Cardiac muscle cell (in vitro differentiated cells and primary cell): Measurements from ENCODE around the gene GRIN2C. TPM values are rescaled to one million over a fixed set of nuclear protein-coding genes. Genes with fewer than 3 reads are reported as not detected.

Experiments used
- DNase-seq, 2 donors: peaks; one replicate each; pipeline versions ENCODE4 v3.0.0 to v3.0.0-alpha.2; 2010 to 2017; ENCODE audit warnings: low read depth in 1 of 2, low spot score in 1 of 2
- H3K27ac ChIP-seq: fragments of 200-600 bp; sonication (generic); 2 replicates; pipeline ENCODE4 v1.5.1; 2016
- H3K27me3 ChIP-seq: fragments of 200-600 bp; sonication (generic); 2 replicates; pipeline ENCODE4 v1.6.0; 2016; ENCODE audit warnings: control low read depth
- H3K36me3 ChIP-seq: fragments of 200-600 bp; sonication (generic); 2 replicates; pipeline ENCODE4 v1.5.1; 2016; ENCODE audit warnings: control low read depth
- H3K4me1 ChIP-seq: fragments of 200-600 bp; sonication (generic); 2 replicates; pipeline ENCODE4 v1.8.1; 2017; ENCODE audit warnings: low read depth, mild to moderate bottlenecking, mixed run types
- H3K4me3 ChIP-seq: fragments of 200-600 bp; sonication (generic); 2 replicates; pipeline ENCODE4 v1.5.1; 2016; ENCODE audit warnings: mild to moderate bottlenecking
- H3K9me3 ChIP-seq: fragments of 200-600 bp; sonication (generic); 2 replicates; pipeline ENCODE4 v1.5.1; 2017; ENCODE audit warnings: low read depth, mild to moderate bottlenecking, control low read depth
- CTCF ChIP-seq: IDR thresholded peaks from 2 replicates; pipeline ENCODE4 v1.5.1; 2012; ENCODE audit warnings: low read depth, mild to moderate bottlenecking, low read length
- polyA plus RNA-seq: library from polyadenylated mRNA; unstranded; fragments of >200 nt; fragmentation: Nextera tagmentation; extraction: Ambion mirVana; gene quantifications from 2 replicates; pipeline ENCODE4 v1.2.1, GENCODE V29; 2016
- total RNA-seq: library from RNA; depleted of rRNA; stranded (reverse); fragments of >200 nt; gene quantifications from 2 replicates; pipeline ENCODE4 v1.2.3, GENCODE V29; 2016

The GRIN2C gene
- total and polyA plus RNA-seq, 2 experiments from 2014 or later = 0.71 to 6.1 TPM

- DNase-seq = no peak
- TF ChIP-seq CTCF = no peak
- H3K4me1 ChIP-seq = peaks cover 6% of the 10 kb centered on the region
- no peak overlapping the region for H3K27ac ChIP-seq
- H3K9me3 ChIP-seq = no peaks in the 10 kb centered on the region
- no peaks in the 10 kb centered on the region for H3K36me3 ChIP-seq
- H3K4me3 ChIP-seq = no peak overlapping the region
- peaks cover 85% of the 10 kb centered on the region for H3K27me3 ChIP-seq
These were observed 8.8 kb downstream of the GRIN2C start for GRCh38 chr17:74850914-74851313.

GRCh38 chr17:74850310-74850709, 9.4 kb downstream of the GRIN2C start:
- peaks cover 85% of the 10 kb centered on the region for H3K27me3 ChIP-seq
- TF ChIP-seq CTCF = no peak

GRCh38 chr17:74848656-74849399, 10.9 kb downstream of the GRIN2C start:
- Histone ChIP-seq H3K27me3 (peaks cover 83% of the 10 kb centered on the region), H3K4me1 (peaks cover 6% of the 10 kb centered on the region)

More at GRCh38 chr17:74850310-74850709, 9.4 kb downstream of the GRIN2C start:
- Histone ChIP-seq H3K4me3 (no peak overlapping the region), H3K4me1 (peaks cover 6% of the 10 kb centered on the region), H3K36me3 (no peaks in the 10 kb centered on the region), H3K9me3 (no peaks in the 10 kb centered on the region), H3K27ac (no peak overlapping the region)
- DNase-seq = no peak

GRCh38 chr17:74846621-74847020, 13.1 kb downstream of the GRIN2C start:
- DNase-seq = no peak
- no peaks in the 10 kb centered on the region for H3K36me3 ChIP-seq
- no peaks in the 10 kb centered on the region for H3K9me3 ChIP-seq
- no peak overlapping the region for H3K27ac ChIP-seq
- H3K4me1 ChIP-seq = no peaks in the 10 kb centered on the region
- peaks cover 74% of the 10 kb centered on the region for H3K27me3 ChIP-seq
- no peak for TF ChIP-seq CTCF
- no peak overlapping the region for H3K4me3 ChIP-seq

More at GRCh38 chr17:74848656-74849399, 10.9 kb downstream of the GRIN2C start:
- Histone ChIP-seq H3K27ac (no peak overlapping the region), H3K4me3 (no peak overlapping the region), H3K9me3 (no peaks in the 10 kb centered on the region), H3K36me3 (no peaks in the 10 kb centered on the region)
- no peak for DNase-seq
- no peak for TF ChIP-seq CTCF

GRCh38 chr17:74843352-74843627, 16.4 kb downstream of the GRIN2C start:
- no peak overlapping the region for H3K4me3 ChIP-seq
- DNase-seq = no peak
- TF ChIP-seq CTCF = no peak
- peaks cover 42% of the 10 kb centered on the region for H3K27me3 ChIP-seq
- H3K9me3 ChIP-seq = no peaks in the 10 kb centered on the region
- no peak overlapping the region for H3K27ac ChIP-seq
- no peaks in the 10 kb centered on the region for H3K36me3 ChIP-seq
- peaks cover 9% of the 10 kb centered on the region for H3K4me1 ChIP-seq
